Peyer's patch (tissue), 4 donors: ENCODE results near the gene MINDY1. TPM values are rescaled to one million over a fixed set of nuclear protein-coding genes. Genes with fewer than 3 reads are reported as not detected.

Source experiments
- DNase-seq, 3 donors: peaks; one replicate each; pipeline ENCODE4 v3.0.0-alpha.2; 2017 to 2019
- H3K27ac ChIP-seq, 4 donors: fragments of 200-600 bp; sonication (generic); one replicate each; pipeline ENCODE4 v1.5.1; 2016 to 2019
- H3K27me3 ChIP-seq, 2 donors: fragments of 200-600 bp; sonication (generic); one replicate each; pipeline ENCODE4 v1.5.1; 2019
- H3K36me3 ChIP-seq, 3 donors: fragments of 200-600 bp; sonication (generic); one replicate each; pipeline ENCODE4 v1.5.1; 2016 to 2019
- H3K4me1 ChIP-seq, 4 donors: fragments of 200-600 bp; sonication (generic); one replicate each; pipeline ENCODE4 v1.5.1; 2016 to 2019
- H3K4me3 ChIP-seq, 4 donors: fragments of 200-600 bp; sonication (generic); 1 replicate in 3 of 4; 2 replicates in 1 of 4; pipeline ENCODE4 v1.5.1; 2016 to 2019; ENCODE audit warnings: mild to moderate bottlenecking in 1 of 4
- H3K9me3 ChIP-seq, 4 donors: fragments of 200-600 bp; sonication (generic); one replicate each; pipeline ENCODE4 v1.5.1; 2016 to 2019; ENCODE audit warnings: mild to moderate bottlenecking in 1 of 4
- CTCF ChIP-seq, 6 experiments: fragments of 450-650 bp in 4 of 6; fragments of 200-600 bp in 2 of 6; sonication (generic) in 1 of 6; IDR thresholded peaks; one replicate each; pipeline ENCODE4 v1.5.1; 2017 to 2019; ENCODE audit warnings: antibody characterized with exemption in 6 of 6, mild to moderate bottlenecking in 3 of 6, moderate library complexity in 1 of 6
- POLR2A ChIP-seq, 2 donors: fragments of 450-650 bp; IDR thresholded peaks; one replicate each; pipeline ENCODE4 v1.5.1; 2017; ENCODE audit warnings: antibody characterized with exemption in 2 of 2, mild to moderate bottlenecking in 2 of 2, moderate library complexity in 2 of 2
- total RNA-seq, 4 donors: library from RNA; depleted of rRNA; stranded (reverse); fragments of >200 nt; gene quantifications; one replicate each; pipeline ENCODE4 v1.1.0, GENCODE V29; 2016

Gene MINDY1
- total RNA-seq, 4 donors from 2014 or later: 37.1 to 76.4 (median 57.4) TPM

- H3K27ac ChIP-seq: no peak overlapping the region
- no peaks in the 10 kb centered on the region for H3K27me3 ChIP-seq
- TF ChIP-seq CTCF (IDR thresholded peaks at IDR 0.05) (no peak), POLR2A (IDR thresholded peaks at IDR 0.05) (no peak)
- H3K4me3 ChIP-seq: no peak overlapping the region
- DNase-seq: no peak
- H3K9me3 ChIP-seq: no peaks in the 10 kb centered on the region
- peaks cover 0 to 10% (median 2%) of the 10 kb centered on the region in 4 donors for H3K4me1 ChIP-seq
- no peaks in the 10 kb centered on the region for H3K36me3 ChIP-seq
Measured at GRCh38 chr1:150985179-150985825, 21.4 kb downstream of the MINDY1 start.

GRCh38 chr1:150981805-150982712 is 24.6 kb downstream of the MINDY1 start, which contains the start of gene ANXA9:
ANXA9 (plus strand) TSS chr1:150982292; CDS start chr1:150983106, 814 bp downstream.
- Histone ChIP-seq H3K27me3 (no peaks in the 10 kb centered on the region), H3K4me1 (peaks cover 4 to 27% (median 5%) of the 10 kb centered on the region in 4 donors), H3K9me3 (no peaks in the 10 kb centered on the region), H3K27ac (peak within 1 kb of the TSS in 1 of 4 donors; percentile 40), H3K4me3 (no peak within 1 kb of the TSS), H3K36me3 (no peaks in the 10 kb centered on the region)
- no peak for TF ChIP-seq CTCF (IDR thresholded peaks at IDR 0.05)
- TF ChIP-seq POLR2A (IDR thresholded peaks at IDR 0.05): no peak
- DNase-seq: peak in 2 of 3 donors; percentile 73 to 74

- no peaks in the 10 kb centered on the region for H3K27me3 ChIP-seq
- TF ChIP-seq CTCF (IDR thresholded peaks at IDR 0.05) (no peak), POLR2A (IDR thresholded peaks at IDR 0.05) (no peak)
- H3K27ac ChIP-seq: peak overlapping the region in 1 of 4 donors; percentile 40
- H3K4me1 ChIP-seq: peaks cover 4 to 35% (median 6%) of the 10 kb centered on the region in 4 donors
- H3K9me3 ChIP-seq: no peaks in the 10 kb centered on the region
- DNase-seq: no peak
- no peaks in the 10 kb centered on the region for H3K36me3 ChIP-seq
- H3K4me3 ChIP-seq: no peak overlapping the region
Measured at GRCh38 chr1:150981177-150981804, 25.4 kb downstream of the MINDY1 start.

GRCh38 chr1:150979092-150980056 is 27.3 kb downstream of the MINDY1 start:
- H3K36me3 ChIP-seq: no peaks in the 10 kb centered on the region
- peaks cover 4 to 37% (median 8%) of the 10 kb centered on the region in 4 donors for H3K4me1 ChIP-seq
- H3K9me3 ChIP-seq: no peaks in the 10 kb centered on the region
- TF ChIP-seq POLR2A (IDR thresholded peaks at IDR 0.05) (peak in 1 of 2 donors; percentile 21), CTCF (IDR thresholded peaks at IDR 0.05) (peak; percentile 98 to 100 (median 99))
- peak overlapping the region; percentile 15 to 26 (median 26) for H3K4me3 ChIP-seq
- peak; percentile 81 to 96 (median 92) for DNase-seq
- peak overlapping the region in 3 of 4 donors; percentile 25 to 57 (median 50) for H3K27ac ChIP-seq
- no peaks in the 10 kb centered on the region for H3K27me3 ChIP-seq
